ENCODE data around the gene CT45A8.
"Not testable (repeated sequence)": the region's sequence is repeated elsewhere in the genome, so short reads cannot be mapped to it uniquely, and the experiment has no call there.

DNA sequence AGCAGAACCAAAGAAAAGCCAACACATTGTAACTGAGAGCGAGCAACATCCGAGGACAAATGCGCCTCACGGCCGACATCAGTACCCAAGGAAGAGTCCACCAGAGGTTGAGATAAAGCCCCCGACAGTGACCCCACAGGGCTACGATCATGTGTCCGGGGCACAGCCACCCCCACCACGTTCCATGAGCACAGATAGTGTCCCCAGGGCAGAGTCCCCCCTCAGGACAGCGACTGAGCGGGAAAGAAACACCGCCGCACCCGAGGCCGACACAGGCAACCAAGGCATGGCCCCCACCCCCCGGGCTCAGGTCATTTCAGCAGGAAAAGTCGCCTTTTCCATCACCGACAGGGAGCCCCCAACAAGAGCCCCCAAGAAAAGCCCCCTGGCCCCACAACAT, 33.9 kb upstream of the CT45A8 start:
- TF ChIP-seq HDAC2 (IDR thresholded peaks at IDR 0.05); POLR2AphosphoS5 (IDR thresholded peaks at IDR 0.05; ENCODE audit: low read length); EP300 (IDR thresholded peaks at IDR 0.05; ENCODE audit: borderline replicate concordance in 1 of 2, control insufficient read depth in 1 of 2, low read depth in 2 of 2, low read length in 2 of 2); SPI1 (IDR thresholded peaks at IDR 0.05; ENCODE audit: borderline replicate concordance, insufficient read depth, low read depth, low read length); SMC3 (IDR thresholded peaks at IDR 0.05; ENCODE audit: borderline replicate concordance, low read length); GABPA (IDR thresholded peaks at IDR 0.05; ENCODE audit: low read depth); EZH2 (IDR thresholded peaks at IDR 0.05; ENCODE audit: borderline replicate concordance, control insufficient read depth, low read depth, low read length): not testable (repeated sequence)
- TF ChIP-seq, protein P1, sequence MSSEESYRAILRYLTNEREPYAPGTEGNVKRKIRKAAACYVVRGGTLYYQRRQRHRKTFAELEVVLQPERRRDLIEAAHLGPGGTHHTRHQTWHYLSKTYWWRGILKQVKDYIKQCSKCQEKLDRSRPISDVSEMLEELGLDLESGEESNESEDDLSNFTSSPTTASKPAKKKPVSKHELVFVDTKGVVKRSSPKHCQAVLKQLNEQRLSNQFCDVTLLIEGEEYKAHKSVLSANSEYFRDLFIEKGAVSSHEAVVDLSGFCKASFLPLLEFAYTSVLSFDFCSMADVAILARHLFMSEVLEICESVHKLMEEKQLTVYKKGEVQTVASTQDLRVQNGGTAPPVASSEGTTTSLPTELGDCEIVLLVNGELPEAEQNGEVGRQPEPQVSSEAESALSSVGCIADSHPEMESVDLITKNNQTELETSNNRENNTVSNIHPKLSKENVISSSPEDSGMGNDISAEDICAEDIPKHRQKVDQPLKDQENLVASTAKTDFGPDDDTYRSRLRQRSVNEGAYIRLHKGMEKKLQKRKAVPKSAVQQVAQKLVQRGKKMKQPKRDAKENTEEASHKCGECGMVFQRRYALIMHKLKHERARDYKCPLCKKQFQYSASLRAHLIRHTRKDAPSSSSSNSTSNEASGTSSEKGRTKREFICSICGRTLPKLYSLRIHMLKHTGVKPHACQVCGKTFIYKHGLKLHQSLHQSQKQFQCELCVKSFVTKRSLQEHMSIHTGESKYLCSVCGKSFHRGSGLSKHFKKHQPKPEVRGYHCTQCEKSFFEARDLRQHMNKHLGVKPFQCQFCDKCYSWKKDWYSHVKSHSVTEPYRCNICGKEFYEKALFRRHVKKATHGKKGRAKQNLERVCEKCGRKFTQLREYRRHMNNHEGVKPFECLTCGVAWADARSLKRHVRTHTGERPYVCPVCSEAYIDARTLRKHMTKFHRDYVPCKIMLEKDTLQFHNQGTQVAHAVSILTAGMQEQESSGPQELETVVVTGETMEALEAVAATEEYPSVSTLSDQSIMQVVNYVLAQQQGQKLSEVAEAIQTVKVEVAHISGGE (CRISPR knock-in tag; IDR thresholded peaks at IDR 0.05): not testable (repeated sequence)
- TF ChIP-seq, protein P2, sequence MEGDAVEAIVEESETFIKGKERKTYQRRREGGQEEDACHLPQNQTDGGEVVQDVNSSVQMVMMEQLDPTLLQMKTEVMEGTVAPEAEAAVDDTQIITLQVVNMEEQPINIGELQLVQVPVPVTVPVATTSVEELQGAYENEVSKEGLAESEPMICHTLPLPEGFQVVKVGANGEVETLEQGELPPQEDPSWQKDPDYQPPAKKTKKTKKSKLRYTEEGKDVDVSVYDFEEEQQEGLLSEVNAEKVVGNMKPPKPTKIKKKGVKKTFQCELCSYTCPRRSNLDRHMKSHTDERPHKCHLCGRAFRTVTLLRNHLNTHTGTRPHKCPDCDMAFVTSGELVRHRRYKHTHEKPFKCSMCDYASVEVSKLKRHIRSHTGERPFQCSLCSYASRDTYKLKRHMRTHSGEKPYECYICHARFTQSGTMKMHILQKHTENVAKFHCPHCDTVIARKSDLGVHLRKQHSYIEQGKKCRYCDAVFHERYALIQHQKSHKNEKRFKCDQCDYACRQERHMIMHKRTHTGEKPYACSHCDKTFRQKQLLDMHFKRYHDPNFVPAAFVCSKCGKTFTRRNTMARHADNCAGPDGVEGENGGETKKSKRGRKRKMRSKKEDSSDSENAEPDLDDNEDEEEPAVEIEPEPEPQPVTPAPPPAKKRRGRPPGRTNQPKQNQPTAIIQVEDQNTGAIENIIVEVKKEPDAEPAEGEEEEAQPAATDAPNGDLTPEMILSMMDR (IDR thresholded peaks at IDR 0.05 in 2 of 3, conservative IDR thresholded peaks at IDR 0.05 in 1 of 3; ENCODE audit: control insufficient read depth in 2 of 3, extremely low read depth in 1 of 3, insufficient read depth in 1 of 3, low read depth in 3 of 3, low read length in 3 of 3): not testable (repeated sequence)
- TF ChIP-seq, protein P3, sequence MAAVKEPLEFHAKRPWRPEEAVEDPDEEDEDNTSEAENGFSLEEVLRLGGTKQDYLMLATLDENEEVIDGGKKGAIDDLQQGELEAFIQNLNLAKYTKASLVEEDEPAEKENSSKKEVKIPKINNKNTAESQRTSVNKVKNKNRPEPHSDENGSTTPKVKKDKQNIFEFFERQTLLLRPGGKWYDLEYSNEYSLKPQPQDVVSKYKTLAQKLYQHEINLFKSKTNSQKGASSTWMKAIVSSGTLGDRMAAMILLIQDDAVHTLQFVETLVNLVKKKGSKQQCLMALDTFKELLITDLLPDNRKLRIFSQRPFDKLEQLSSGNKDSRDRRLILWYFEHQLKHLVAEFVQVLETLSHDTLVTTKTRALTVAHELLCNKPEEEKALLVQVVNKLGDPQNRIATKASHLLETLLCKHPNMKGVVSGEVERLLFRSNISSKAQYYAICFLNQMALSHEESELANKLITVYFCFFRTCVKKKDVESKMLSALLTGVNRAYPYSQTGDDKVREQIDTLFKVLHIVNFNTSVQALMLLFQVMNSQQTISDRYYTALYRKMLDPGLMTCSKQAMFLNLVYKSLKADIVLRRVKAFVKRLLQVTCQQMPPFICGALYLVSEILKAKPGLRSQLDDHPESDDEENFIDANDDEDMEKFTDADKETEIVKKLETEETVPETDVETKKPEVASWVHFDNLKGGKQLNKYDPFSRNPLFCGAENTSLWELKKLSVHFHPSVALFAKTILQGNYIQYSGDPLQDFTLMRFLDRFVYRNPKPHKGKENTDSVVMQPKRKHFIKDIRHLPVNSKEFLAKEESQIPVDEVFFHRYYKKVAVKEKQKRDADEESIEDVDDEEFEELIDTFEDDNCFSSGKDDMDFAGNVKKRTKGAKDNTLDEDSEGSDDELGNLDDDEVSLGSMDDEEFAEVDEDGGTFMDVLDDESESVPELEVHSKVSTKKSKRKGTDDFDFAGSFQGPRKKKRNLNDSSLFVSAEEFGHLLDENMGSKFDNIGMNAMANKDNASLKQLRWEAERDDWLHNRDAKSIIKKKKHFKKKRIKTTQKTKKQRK (IDR thresholded peaks at IDR 0.05; ENCODE audit: low read depth, low read length): not testable (repeated sequence)

All from GM12878 (cell line).